GM18873 (cell line): Measurements from ENCODE around the gene NAV3.

Experiments used
- ATAC-seq: cut with Tn5 transposase; IDR thresholded peaks from one replicate; pipeline ENCODE4 v1.9.1; 2021; ENCODE audit warnings: mild to moderate bottlenecking, moderate library complexity, moderate number of reproducible peaks; ENCODE audit not compliant: unreplicated experiment, low FRiP score

NAV3 gene

GRCh38 chr12:78171061-78171460 lies 340.4 kb downstream of the NAV3 start:
- no peak for ATAC-seq

GRCh38 chr12:78176643-78177042 lies 345.9 kb downstream of the NAV3 start:
- ATAC-seq, result no peak

- ATAC-seq, result no peak
Measured at GRCh38 chr12:78177298-78177697, 346.6 kb downstream of the NAV3 start.

GRCh38 chr12:78179346-78179745 lies 348.7 kb downstream of the NAV3 start:
- no peak for ATAC-seq

- no peak for ATAC-seq
Measured at GRCh38 chr12:78181544-78182162, 351.0 kb downstream of the NAV3 start.

- ATAC-seq, result no peak
Measured at GRCh38 chr12:78183824-78184223, 353.1 kb downstream of the NAV3 start.

GRCh38 chr12:78185109-78185508 lies 354.4 kb downstream of the NAV3 start:
- no peak for ATAC-seq

GRCh38 chr12:78185651-78186050 lies 355.0 kb downstream of the NAV3 start:
- ATAC-seq, result no peak

GRCh38 chr12:78186670-78187069 lies 356.0 kb downstream of the NAV3 start:
- no peak for ATAC-seq

- no peak for ATAC-seq
Measured at GRCh38 chr12:78187741-78188140, 357.0 kb downstream of the NAV3 start.

GRCh38 chr12:78189656-78190055 lies 359.0 kb downstream of the NAV3 start:
- ATAC-seq, result no peak

- no peak for ATAC-seq
Measured at GRCh38 chr12:78191611-78192010, 360.9 kb downstream of the NAV3 start.

- no peak for ATAC-seq
Measured at GRCh38 chr12:78192979-78193378, 362.3 kb downstream of the NAV3 start.

GRCh38 chr12:78194448-78194847 lies 363.8 kb downstream of the NAV3 start:
- ATAC-seq, result no peak

GRCh38 chr12:78198896-78199295 lies 368.2 kb downstream of the NAV3 start:
- ATAC-seq, result no peak

- ATAC-seq, result no peak
Measured at GRCh38 chr12:78199926-78200325, 369.2 kb downstream of the NAV3 start.

GRCh38 chr12:78204926-78205325 lies 374.2 kb downstream of the NAV3 start:
- ATAC-seq, result no peak

- ATAC-seq, result no peak
Measured at GRCh38 chr12:78208092-78208491, 377.4 kb downstream of the NAV3 start.

- ATAC-seq, result no peak
Measured at GRCh38 chr12:78209846-78210505, 379.3 kb downstream of the NAV3 start.

GRCh38 chr12:78210506-78210860 lies 379.8 kb downstream of the NAV3 start:
- no peak for ATAC-seq

GRCh38 chr12:78210894-78211302 lies 380.2 kb downstream of the NAV3 start:
- no peak for ATAC-seq

- no peak for ATAC-seq
Measured at GRCh38 chr12:78220811-78221210, 390.1 kb downstream of the NAV3 start.
